ENCODE data around the gene LRRN4. TPM values are rescaled to one million over a fixed set of nuclear protein-coding genes. Genes with fewer than 3 reads are reported as not detected.
"Not testable (repeated sequence)": the region's sequence is repeated elsewhere in the genome, so short reads cannot be mapped to it uniquely, and the experiment has no call there.

LRRN4 gene
- total RNA-seq, 2 donors from 2014 or later = 15.0 to 36.7 TPM

GRCh38 chr20:6039766-6040165, 14.1 kb downstream of the LRRN4 start:
- Histone ChIP-seq H3K9me3 (no peaks in the 10 kb centered on the region), H3K4me3 (no peak overlapping the region), H3K36me3 (peaks cover 75% of the 10 kb centered on the region), H3K27me3 (no peaks in the 10 kb centered on the region), H3K27ac (no peak overlapping the region), H3K4me1 (peaks cover 0 to 10% of the 10 kb centered on the region in 2 donors)
- no peak for DNase-seq (ENCODE audit: low spot score)
- TF ChIP-seq CTCF (IDR thresholded peaks at IDR 0.05) = no peak

GRCh38 chr20:6038256-6038655, 15.6 kb downstream of the LRRN4 start:
- Histone ChIP-seq H3K27me3 (no peaks in the 10 kb centered on the region), H3K4me3 (no peak overlapping the region), H3K9me3 (no peaks in the 10 kb centered on the region), H3K4me1 (peaks cover 0 to 25% of the 10 kb centered on the region in 2 donors), H3K36me3 (peaks cover 75% of the 10 kb centered on the region), H3K27ac (peak overlapping the region; percentile 20 to 36)
- no peak for DNase-seq (ENCODE audit: low spot score)
- TF ChIP-seq CTCF (IDR thresholded peaks at IDR 0.05) = no peak

- Histone ChIP-seq H3K9me3 (no peaks in the 10 kb centered on the region), H3K27ac (no peak overlapping the region), H3K27me3 (no peaks in the 10 kb centered on the region), H3K4me1 (peaks cover 0 to 31% of the 10 kb centered on the region in 2 donors), H3K36me3 (peaks cover 74% of the 10 kb centered on the region), H3K4me3 (no peak overlapping the region)
- DNase-seq (ENCODE audit: low spot score) = no peak
- TF ChIP-seq CTCF (IDR thresholded peaks at IDR 0.05) = no peak
Measured at GRCh38 chr20:6037082-6037481, 16.8 kb downstream of the LRRN4 start.

GRCh38 chr20:6036213-6036612, 17.6 kb downstream of the LRRN4 start:
- no peak overlapping the region for H3K4me3 ChIP-seq
- H3K9me3 ChIP-seq = no peaks in the 10 kb centered on the region
- TF ChIP-seq CTCF (IDR thresholded peaks at IDR 0.05) = no peak
- H3K4me1 ChIP-seq = peaks cover 0 to 35% of the 10 kb centered on the region in 2 donors
- peaks cover 66% of the 10 kb centered on the region for H3K36me3 ChIP-seq
- no peak for DNase-seq (ENCODE audit: low spot score)
- peak overlapping the region in 1 of 2 donors; percentile 87 for H3K27ac ChIP-seq
- H3K27me3 ChIP-seq = no peaks in the 10 kb centered on the region

- H3K27me3 ChIP-seq = no peaks in the 10 kb centered on the region
- H3K4me1 ChIP-seq = peaks cover 0 to 47% of the 10 kb centered on the region in 2 donors
- peak overlapping the region; percentile 70 to 87 for H3K27ac ChIP-seq
- H3K36me3 ChIP-seq = peaks cover 48% of the 10 kb centered on the region
- no peak for DNase-seq (ENCODE audit: low spot score)
- no peak overlapping the region for H3K4me3 ChIP-seq
- no peaks in the 10 kb centered on the region for H3K9me3 ChIP-seq
- no peak for TF ChIP-seq CTCF (IDR thresholded peaks at IDR 0.05)
Measured at GRCh38 chr20:6034134-6034969, 19.5 kb downstream of the LRRN4 start.

- H3K27me3 ChIP-seq = not testable (repeated sequence)
Measured at GRCh38 chr20:6032907-6033306, 21.0 kb downstream of the LRRN4 start.

More at GRCh38 chr20:6032907-6033306, 21.0 kb downstream of the LRRN4 start:
- Histone ChIP-seq H3K4me1 (peaks cover 0 to 44% of the 10 kb centered on the region in 2 donors), H3K27ac (peak overlapping the region; percentile 70 to 87), H3K36me3 (peaks cover 40% of the 10 kb centered on the region)
- not testable (repeated sequence) for H3K9me3 ChIP-seq; DNase-seq (ENCODE audit: low spot score); H3K4me3 ChIP-seq

Measured in right atrium auricular region (tissue), 2 donors.